Measurements from ENCODE around the gene TAS2R19. TPM values are rescaled to one million over a fixed set of nuclear protein-coding genes. Genes with fewer than 3 reads are reported as not detected.
"Not testable (repeated sequence)": the region's sequence is repeated elsewhere in the genome, so short reads cannot be mapped to it uniquely, and the experiment has no call there.

The TAS2R19 gene
- total RNA-seq, 1 donor from 2014 or later: 1.4 TPM

- no peaks in the 10 kb centered on the region for H3K27me3 Mint-ChIP-seq (ENCODE audit: low read depth)
- no peak overlapping the region for H3K4me3 Mint-ChIP-seq (ENCODE audit: unreplicated experiment)
- peaks cover 1% of the 10 kb centered on the region for H3K36me3 Mint-ChIP-seq (ENCODE audit: low read depth)
- TF ChIP-seq CTCF (IDR thresholded peaks at IDR 0.05): no peak
- H3K27ac Mint-ChIP-seq (ENCODE audit: unreplicated experiment): no peak overlapping the region
- DNase-seq (ENCODE audit: low spot score): no peak
- no peaks in the 10 kb centered on the region for H3K9me3 Mint-ChIP-seq (ENCODE audit: low read depth)
- peaks cover 3% of the 10 kb centered on the region for H3K4me1 Mint-ChIP-seq (ENCODE audit: low read depth)
Observed at GRCh38 chr12:11059784-11060183, 37.4 kb upstream of the TAS2R19 start.

- H3K4me1 Mint-ChIP-seq (ENCODE audit: low read depth): peaks cover 3% of the 10 kb centered on the region
- no peak overlapping the region for H3K27ac Mint-ChIP-seq (ENCODE audit: unreplicated experiment)
- peaks cover 1% of the 10 kb centered on the region for H3K36me3 Mint-ChIP-seq (ENCODE audit: low read depth)
- no peaks in the 10 kb centered on the region for H3K27me3 Mint-ChIP-seq (ENCODE audit: low read depth)
- TF ChIP-seq CTCF (IDR thresholded peaks at IDR 0.05): no peak
- H3K9me3 Mint-ChIP-seq (ENCODE audit: low read depth): no peaks in the 10 kb centered on the region
- no peak overlapping the region for H3K4me3 Mint-ChIP-seq (ENCODE audit: unreplicated experiment)
- DNase-seq (ENCODE audit: low spot score): no peak
Observed at GRCh38 chr12:11059041-11059440, 36.6 kb upstream of the TAS2R19 start.

GRCh38 chr12:11055306-11055705 lies 32.9 kb upstream of the TAS2R19 start:
- Mint-ChIP-seq H3K4me3 (ENCODE audit: unreplicated experiment) (no peak overlapping the region), H3K4me1 (ENCODE audit: low read depth) (peaks cover 3% of the 10 kb centered on the region), H3K9me3 (ENCODE audit: low read depth) (peaks cover 13% of the 10 kb centered on the region), H3K36me3 (ENCODE audit: low read depth) (peaks cover 9% of the 10 kb centered on the region), H3K27me3 (ENCODE audit: low read depth) (no peaks in the 10 kb centered on the region), H3K27ac (ENCODE audit: unreplicated experiment) (no peak overlapping the region)
- TF ChIP-seq CTCF (IDR thresholded peaks at IDR 0.05): no peak
- DNase-seq (ENCODE audit: low spot score): no peak

GRCh38 chr12:11049806-11050531 lies 27.5 kb upstream of the TAS2R19 start:
- H3K4me3 Mint-ChIP-seq (ENCODE audit: unreplicated experiment); H3K27me3 Mint-ChIP-seq (ENCODE audit: low read depth); DNase-seq (ENCODE audit: low spot score); H3K4me1 Mint-ChIP-seq (ENCODE audit: low read depth): not testable (repeated sequence)
- Mint-ChIP-seq H3K36me3 (ENCODE audit: low read depth) (peaks cover 18% of the 10 kb centered on the region), H3K9me3 (ENCODE audit: low read depth) (peaks cover 21% of the 10 kb centered on the region), H3K27ac (ENCODE audit: unreplicated experiment) (peak overlapping the region; percentile 27)

- H3K27me3 Mint-ChIP-seq (ENCODE audit: low read depth); DNase-seq (ENCODE audit: low spot score); H3K4me3 Mint-ChIP-seq (ENCODE audit: unreplicated experiment); H3K4me1 Mint-ChIP-seq (ENCODE audit: low read depth); H3K27ac Mint-ChIP-seq (ENCODE audit: unreplicated experiment): not testable (repeated sequence)
- Mint-ChIP-seq H3K9me3 (ENCODE audit: low read depth) (peaks cover 13% of the 10 kb centered on the region), H3K36me3 (ENCODE audit: low read depth) (peaks cover 11% of the 10 kb centered on the region)
Observed at GRCh38 chr12:11041366-11041765, 18.9 kb upstream of the TAS2R19 start.

- Mint-ChIP-seq H3K27ac (ENCODE audit: unreplicated experiment) (no peak overlapping the region), H3K9me3 (ENCODE audit: low read depth) (peaks cover 13% of the 10 kb centered on the region), H3K36me3 (ENCODE audit: low read depth) (peaks cover 12% of the 10 kb centered on the region), H3K27me3 (ENCODE audit: low read depth) (no peaks in the 10 kb centered on the region), H3K4me3 (ENCODE audit: unreplicated experiment) (no peak overlapping the region), H3K4me1 (ENCODE audit: low read depth) (peaks cover 8% of the 10 kb centered on the region)
- no peak for DNase-seq (ENCODE audit: low spot score)
- TF ChIP-seq CTCF (IDR thresholded peaks at IDR 0.05): no peak
Observed at GRCh38 chr12:11040162-11040561, 17.7 kb upstream of the TAS2R19 start.

Data from chondrocyte (in vitro differentiated cells).